ENCODE data around the gene CEP112.
A peak's percentile ranks its signal among the peaks of the same experiment; 100 is the strongest.

Gene CEP112

DNA sequence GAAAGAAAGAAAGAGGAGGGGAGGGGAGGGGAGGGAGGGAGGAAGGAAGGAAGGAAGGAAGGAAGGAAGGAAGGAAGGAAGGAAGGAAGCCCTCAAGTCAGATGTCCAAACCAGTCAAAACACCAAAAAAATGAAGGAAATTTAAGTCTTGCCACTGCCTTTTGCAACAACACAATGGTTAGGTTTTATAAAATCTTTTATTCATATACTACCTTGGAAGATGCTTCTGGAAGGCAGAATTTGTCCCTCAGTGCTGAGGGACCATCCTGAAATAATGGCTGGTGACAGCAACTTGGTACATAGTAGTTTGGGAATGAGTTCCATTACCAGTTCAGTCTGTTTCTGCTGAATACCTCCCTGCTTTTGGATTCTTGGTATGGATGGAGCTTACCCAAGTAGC is 29.4 kb upstream of the CEP112 start:
- H3K27me3 Mint-ChIP-seq = no peaks in the 10 kb centered on the region
- no peaks in the 10 kb centered on the region for H3K4me1 Mint-ChIP-seq (ENCODE audit: low read depth)
- no peaks in the 10 kb centered on the region for H3K36me3 Mint-ChIP-seq (ENCODE audit: low read depth)
- no peak for DNase-seq
- no peak overlapping the region for H3K27ac Mint-ChIP-seq
- H3K9me3 Mint-ChIP-seq = no peaks in the 10 kb centered on the region
- no peak overlapping the region for H3K4me3 Mint-ChIP-seq

DNA sequence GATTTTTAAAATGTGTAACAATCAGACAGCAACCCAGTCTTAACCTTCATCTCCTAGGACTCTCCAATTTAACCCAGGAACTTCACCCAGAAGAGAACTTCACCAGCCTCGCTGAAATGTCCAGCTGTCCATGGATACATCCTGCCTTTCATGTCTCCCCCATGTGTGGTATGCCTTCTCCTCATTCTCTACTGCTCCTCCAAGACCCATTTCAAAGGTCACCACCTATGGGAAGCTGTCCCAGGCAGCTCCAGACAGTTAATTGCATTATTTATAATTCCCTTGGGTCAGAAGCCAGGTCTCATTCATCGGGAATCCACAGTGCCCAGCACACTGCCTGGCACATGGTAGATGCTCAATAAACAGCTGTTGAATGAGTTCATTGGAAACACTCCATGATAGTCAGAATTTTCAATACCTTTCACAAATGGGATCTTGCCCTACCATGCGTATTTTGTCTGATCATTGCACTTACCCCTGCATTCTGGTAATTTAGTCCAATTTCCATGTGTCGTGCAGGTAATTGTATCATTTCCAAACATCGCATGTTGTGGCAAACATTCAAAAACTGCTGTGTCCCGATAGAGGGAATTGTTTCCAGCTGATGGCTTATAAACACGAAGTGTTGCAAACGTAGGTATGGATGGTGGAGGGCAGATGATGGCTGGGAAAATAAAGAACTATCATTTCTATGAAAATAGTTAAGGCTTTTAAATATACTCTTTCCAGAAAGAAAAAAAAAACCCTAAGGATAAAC is 28.3 kb upstream of the CEP112 start:
- Mint-ChIP-seq H3K4me1 (ENCODE audit: low read depth) (no peaks in the 10 kb centered on the region), H3K27me3 (no peaks in the 10 kb centered on the region), H3K27ac (no peak overlapping the region), H3K9me3 (no peaks in the 10 kb centered on the region), H3K4me3 (no peak overlapping the region), H3K36me3 (ENCODE audit: low read depth) (no peaks in the 10 kb centered on the region)
- no peak for DNase-seq

DNA sequence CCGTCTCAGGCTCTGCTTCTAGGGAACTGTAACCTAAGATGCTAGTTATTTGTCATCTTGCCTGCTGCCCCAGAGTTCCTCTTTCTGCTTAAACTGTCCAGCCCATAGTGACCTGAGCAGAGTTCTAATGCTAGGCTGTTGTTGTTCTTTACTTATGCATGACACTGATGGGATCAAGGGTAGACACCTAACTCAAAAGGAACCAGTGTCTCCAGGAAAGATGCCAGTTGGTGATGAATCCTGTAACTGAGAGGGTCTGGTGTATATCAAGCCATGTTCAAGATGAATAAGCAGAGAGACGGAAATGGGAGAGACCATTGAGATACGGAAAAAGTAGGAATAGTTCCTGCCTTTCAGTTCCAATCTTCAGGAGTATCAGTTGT is 23.6 kb upstream of the CEP112 start:
- no peak for DNase-seq
- Mint-ChIP-seq H3K27me3 (no peaks in the 10 kb centered on the region), H3K4me3 (no peak overlapping the region), H3K36me3 (ENCODE audit: low read depth) (no peaks in the 10 kb centered on the region), H3K27ac (no peak overlapping the region), H3K4me1 (ENCODE audit: low read depth) (no peaks in the 10 kb centered on the region), H3K9me3 (no peaks in the 10 kb centered on the region)

DNA sequence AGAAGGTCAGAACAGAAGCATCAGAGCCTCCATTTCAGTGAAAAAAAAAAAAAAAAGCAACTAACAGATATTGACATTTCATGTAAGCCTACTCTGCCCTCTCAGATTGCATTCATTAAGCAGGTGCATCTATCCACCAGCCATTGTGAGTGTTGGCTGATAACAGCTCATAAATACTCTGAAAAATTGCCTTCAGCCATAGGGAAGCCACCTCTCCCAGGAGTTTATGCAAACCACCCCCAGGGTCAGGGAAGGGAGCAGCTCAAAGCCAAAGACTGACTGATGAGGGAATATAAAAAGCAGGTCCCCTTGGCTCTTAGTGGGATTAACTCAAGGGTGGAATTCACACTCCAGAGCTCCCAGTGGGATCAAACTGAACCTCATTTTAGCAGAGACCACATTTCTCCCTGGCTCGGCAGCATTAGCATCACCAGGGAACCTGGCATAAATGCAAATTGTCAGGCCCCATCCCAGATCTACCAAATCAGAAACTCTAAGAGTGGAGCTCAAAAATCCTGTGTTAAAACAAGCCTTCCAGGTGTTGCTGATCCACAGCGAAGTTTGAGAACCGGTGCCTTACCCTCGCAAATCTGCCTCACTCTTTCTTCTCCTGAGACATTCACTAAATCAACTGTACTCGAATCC is 23.1 kb upstream of the CEP112 start:
- no peak for DNase-seq
- no peaks in the 10 kb centered on the region for H3K27me3 Mint-ChIP-seq
- H3K4me3 Mint-ChIP-seq = no peak overlapping the region
- no peaks in the 10 kb centered on the region for H3K36me3 Mint-ChIP-seq (ENCODE audit: low read depth)
- no peaks in the 10 kb centered on the region for H3K9me3 Mint-ChIP-seq
- H3K4me1 Mint-ChIP-seq (ENCODE audit: low read depth) = no peaks in the 10 kb centered on the region
- H3K27ac Mint-ChIP-seq = no peak overlapping the region

DNA sequence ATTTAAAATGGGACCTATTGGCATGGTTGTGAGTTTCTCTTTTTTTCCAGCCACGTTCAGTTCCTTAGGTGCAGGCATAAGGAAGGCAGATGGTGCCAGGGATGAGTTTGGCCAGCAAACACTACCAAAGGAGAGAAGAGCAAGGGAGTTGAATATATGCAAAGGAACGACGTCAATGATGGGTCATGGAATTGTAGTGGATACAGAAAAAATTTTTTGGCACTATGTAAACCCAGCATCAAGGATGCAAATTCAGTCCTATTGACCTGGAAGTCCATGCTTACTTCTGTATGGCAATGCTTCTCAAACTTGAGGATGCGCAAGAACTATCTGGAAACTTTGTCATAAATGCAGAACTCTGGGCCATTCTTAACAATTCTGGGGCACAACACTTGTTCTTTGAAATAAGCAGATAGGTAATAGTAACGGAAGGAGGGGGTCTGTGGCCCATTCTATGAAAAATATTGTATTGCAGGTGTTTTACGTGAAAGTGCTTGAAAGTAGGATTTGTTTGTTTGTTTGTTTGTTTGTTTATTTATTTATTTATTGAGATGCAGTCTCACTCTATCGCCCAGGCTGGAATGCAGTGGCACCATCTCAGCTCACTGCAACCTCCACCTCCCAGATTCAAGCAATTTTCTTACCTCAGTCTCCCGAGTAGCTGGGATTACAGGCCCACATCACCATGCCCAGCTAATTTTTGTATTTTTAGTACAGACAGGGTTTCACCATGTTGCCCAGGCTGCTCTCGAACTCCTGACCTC is 19.3 kb upstream of the CEP112 start:
- no peak for DNase-seq
- Mint-ChIP-seq H3K36me3 (ENCODE audit: low read depth) (no peaks in the 10 kb centered on the region), H3K4me3 (no peak overlapping the region), H3K4me1 (ENCODE audit: low read depth) (no peaks in the 10 kb centered on the region), H3K9me3 (no peaks in the 10 kb centered on the region), H3K27ac (no peak overlapping the region), H3K27me3 (no peaks in the 10 kb centered on the region)

DNA sequence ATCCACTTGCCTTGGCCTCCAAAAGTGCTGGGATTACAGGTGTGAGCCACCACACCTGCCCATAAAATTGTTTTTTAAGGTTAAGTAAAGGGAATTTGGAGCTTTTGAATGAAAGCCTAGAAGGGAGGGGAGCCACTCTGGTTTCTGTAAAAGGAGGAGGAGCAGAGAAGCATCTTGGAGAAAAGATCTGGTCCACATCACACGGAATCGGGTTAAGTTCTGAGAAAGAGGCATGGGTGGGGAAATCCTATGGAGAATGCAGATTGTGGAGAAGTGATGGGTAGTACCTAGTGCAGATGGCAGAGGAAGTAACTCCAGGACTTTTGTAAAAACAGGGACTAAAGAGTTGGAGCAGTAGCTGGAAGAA is 18.3 kb upstream of the CEP112 start:
- no peak overlapping the region for H3K4me3 Mint-ChIP-seq
- H3K27me3 Mint-ChIP-seq = no peaks in the 10 kb centered on the region
- H3K36me3 Mint-ChIP-seq (ENCODE audit: low read depth) = no peaks in the 10 kb centered on the region
- no peak for DNase-seq
- H3K4me1 Mint-ChIP-seq (ENCODE audit: low read depth) = no peaks in the 10 kb centered on the region
- H3K9me3 Mint-ChIP-seq = no peaks in the 10 kb centered on the region
- no peak overlapping the region for H3K27ac Mint-ChIP-seq

DNA sequence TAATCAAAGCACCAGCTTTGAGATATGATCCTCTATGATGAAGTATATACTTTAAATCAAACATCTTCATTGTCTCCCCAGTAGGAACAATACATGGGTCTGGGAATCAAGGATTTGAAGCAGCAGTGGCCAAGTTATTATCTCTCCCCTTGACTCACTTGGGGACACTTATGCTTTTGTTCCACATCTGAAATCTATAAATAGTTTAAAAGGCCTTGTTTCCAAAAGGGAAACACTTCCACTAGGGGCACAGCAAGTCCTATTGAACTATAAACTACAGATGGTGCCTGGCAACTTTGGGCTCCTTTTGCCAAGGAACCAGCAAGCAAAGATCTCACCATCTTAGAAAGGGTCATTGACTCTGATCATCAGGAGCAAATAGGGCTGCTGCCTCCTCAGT is 16.0 kb upstream of the CEP112 start:
- Mint-ChIP-seq H3K27me3 (no peaks in the 10 kb centered on the region), H3K4me3 (no peak overlapping the region), H3K27ac (no peak overlapping the region), H3K4me1 (ENCODE audit: low read depth) (no peaks in the 10 kb centered on the region), H3K36me3 (ENCODE audit: low read depth) (no peaks in the 10 kb centered on the region), H3K9me3 (no peaks in the 10 kb centered on the region)
- no peak for DNase-seq

DNA sequence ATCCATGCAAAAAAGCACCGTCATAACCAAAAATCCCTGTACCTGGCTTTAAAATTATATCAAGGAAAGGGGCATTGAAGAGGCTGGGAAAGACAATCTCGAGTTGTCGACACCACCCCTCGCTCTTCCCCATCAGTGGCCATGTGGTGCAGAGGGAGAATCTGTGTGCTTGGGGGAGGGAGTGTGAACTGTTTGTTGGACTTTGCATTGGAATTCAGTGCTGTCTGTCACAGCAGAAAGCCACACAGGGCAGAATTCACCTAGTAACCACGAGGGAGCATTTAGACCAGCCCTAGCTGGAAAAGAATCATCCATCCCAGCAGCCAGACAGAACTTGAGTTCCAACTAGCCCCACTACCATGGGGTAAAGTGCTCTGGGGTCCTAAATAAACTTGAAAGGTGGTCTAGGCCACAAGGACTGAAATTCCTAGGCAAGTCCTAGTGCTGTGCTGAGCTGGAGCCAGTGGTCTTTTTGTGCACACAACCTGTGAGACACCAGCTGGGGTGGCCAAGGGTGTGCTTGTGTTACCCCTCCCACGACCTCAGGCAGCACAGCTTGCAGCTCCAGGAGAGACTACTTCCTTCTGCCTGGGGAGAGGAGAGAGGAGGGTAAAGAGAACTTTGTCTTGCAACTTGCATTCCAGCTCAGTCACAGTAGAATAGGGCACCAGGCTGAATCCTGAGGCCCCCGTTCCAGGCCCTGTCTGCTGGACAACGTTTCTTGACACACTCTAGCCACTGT is 11.5 kb upstream of the CEP112 start:
- H3K36me3 Mint-ChIP-seq (ENCODE audit: low read depth) = no peaks in the 10 kb centered on the region
- H3K27me3 Mint-ChIP-seq = no peaks in the 10 kb centered on the region
- DNase-seq = no peak
- H3K27ac Mint-ChIP-seq = no peak overlapping the region
- H3K4me3 Mint-ChIP-seq = no peak overlapping the region
- peaks cover 16% of the 10 kb centered on the region for H3K4me1 Mint-ChIP-seq (ENCODE audit: low read depth)
- H3K9me3 Mint-ChIP-seq = no peaks in the 10 kb centered on the region

DNA sequence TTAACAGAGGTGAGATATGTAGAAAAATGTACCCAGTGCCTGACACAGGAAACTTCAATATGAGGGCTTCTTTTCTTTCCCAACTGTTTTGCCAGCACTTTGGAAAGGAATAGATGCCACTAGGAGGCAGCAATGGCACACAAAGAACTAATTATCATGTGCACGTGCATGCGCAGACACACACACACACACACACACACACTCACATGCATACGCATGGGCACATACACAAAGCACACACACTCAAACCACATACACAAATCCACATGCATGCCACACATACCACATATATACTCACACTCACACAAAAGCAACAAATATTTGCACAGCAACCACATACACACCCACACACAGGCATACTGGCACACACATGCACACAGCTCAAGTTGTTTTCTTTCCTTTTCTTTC is 8.8 kb upstream of the CEP112 start:
- Mint-ChIP-seq H3K27me3 (no peaks in the 10 kb centered on the region), H3K4me1 (ENCODE audit: low read depth) (peaks cover 16% of the 10 kb centered on the region), H3K36me3 (ENCODE audit: low read depth) (no peaks in the 10 kb centered on the region), H3K27ac (no peak overlapping the region), H3K9me3 (no peaks in the 10 kb centered on the region), H3K4me3 (no peak overlapping the region)
- peak; percentile 37 for DNase-seq

DNA sequence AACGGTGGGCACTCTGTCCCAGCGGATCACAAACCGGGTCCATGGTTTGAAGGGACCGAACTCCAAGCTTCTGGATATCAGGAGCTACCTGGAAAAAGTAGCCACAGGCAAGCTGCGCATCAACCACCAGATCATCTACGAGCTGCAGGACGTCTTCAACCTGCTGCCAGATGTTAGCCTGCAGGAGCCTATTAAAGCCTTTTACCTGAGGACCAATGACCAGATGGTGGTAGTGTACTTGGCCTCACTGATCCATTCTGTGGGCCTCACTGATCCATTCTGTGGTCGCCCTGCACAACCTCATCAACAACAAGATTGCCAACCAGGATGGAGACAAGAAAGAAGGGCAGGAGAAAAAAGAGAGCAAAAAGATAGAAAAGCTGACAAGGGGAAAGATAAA is 6.3 kb upstream of the CEP112 start:
- no peak for DNase-seq
- no peak overlapping the region for H3K4me3 Mint-ChIP-seq
- H3K36me3 Mint-ChIP-seq (ENCODE audit: low read depth) = no peaks in the 10 kb centered on the region
- peaks cover 16% of the 10 kb centered on the region for H3K4me1 Mint-ChIP-seq (ENCODE audit: low read depth)
- H3K27me3 Mint-ChIP-seq = no peaks in the 10 kb centered on the region
- H3K9me3 Mint-ChIP-seq = no peaks in the 10 kb centered on the region
- no peak overlapping the region for H3K27ac Mint-ChIP-seq

DNA sequence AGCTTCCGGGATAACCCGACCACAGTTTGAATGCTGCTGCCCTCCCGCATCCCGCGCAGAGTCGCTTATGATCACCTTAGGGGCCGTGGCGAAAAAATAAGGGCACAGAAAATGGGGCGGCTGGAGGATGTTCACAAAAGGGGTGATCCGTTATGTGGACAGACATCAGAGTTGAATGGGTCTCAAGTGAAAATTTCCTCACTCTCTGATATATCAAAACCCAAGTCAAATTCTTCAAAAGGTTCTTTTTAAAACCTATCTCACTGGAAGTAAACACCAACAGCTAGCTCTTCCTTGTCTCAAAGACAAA is 400 bp upstream of the CEP112 start:
- H3K36me3 Mint-ChIP-seq (ENCODE audit: low read depth) = no peaks in the 10 kb centered on the region
- no peaks in the 10 kb centered on the region for H3K9me3 Mint-ChIP-seq
- no peaks in the 10 kb centered on the region for H3K27me3 Mint-ChIP-seq
- DNase-seq = no peak
- peak overlapping the region; percentile 83 for H3K27ac Mint-ChIP-seq
- peaks cover 17% of the 10 kb centered on the region for H3K4me1 Mint-ChIP-seq (ENCODE audit: low read depth)
- peak overlapping the region; percentile 85 for H3K4me3 Mint-ChIP-seq

DNA sequence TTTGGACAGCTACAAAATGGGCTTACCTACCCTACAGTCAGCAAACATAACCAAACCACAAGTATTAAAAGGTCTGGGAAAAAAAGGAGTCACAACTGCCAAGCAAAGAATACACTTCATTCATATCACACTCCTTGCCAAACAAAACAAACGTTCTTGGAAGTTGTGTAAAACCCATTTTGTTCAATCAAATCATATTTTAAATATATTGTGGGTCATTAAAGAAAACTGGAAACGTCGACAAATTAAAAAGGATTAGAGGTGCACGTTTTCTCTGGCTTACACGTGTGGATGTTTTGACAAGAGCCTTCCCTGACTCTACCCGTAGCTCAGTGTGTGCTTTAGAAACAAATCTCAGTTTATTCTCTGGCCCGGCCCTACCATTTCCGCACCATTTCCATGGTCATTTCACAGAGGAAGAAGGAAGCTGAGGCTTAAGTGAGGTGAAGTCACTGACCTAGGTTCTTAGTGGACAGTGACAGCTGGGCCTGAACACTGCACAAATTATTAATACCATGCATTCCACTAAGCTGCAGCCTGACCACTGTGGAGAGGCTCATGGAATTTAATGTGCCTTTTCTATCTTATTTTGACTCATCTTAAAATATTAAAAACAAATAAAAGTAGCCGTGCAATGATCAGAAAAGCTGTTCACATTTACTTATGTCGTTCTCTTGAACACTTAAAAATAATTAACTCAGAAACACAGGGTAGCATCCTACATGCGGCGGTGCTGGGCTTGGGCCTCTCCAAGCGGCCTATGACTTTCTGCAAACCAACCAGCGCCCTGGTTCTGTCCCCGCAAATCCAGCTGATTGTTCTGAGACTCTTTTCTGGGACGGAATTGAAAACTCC is 968 bp downstream of the CEP112 start:
- Mint-ChIP-seq H3K4me1 (ENCODE audit: low read depth) (peaks cover 17% of the 10 kb centered on the region), H3K4me3 (peak overlapping the region; percentile 85), H3K27ac (peak overlapping the region; percentile 88), H3K36me3 (ENCODE audit: low read depth) (no peaks in the 10 kb centered on the region), H3K9me3 (no peaks in the 10 kb centered on the region), H3K27me3 (no peaks in the 10 kb centered on the region)
- DNase-seq = no peak

DNA sequence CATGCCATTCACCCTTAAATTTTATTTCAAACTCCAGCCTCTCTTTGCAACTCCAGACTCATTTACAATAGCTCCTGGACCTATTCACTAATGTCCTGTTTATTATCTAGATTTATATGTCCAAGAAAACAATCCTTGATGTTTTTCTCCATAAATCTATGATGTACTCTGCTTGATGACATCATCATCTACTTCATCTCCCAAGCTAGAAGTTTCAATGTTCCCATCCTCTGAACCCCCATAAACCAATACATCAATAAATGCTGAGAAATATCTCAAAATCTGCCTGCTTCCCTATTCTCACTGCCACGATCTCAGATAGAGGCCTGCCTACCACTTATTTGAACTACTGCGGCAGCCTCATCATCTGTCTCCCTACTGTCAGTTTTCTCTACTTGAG is 4.2 kb downstream of the CEP112 start:
- H3K27ac Mint-ChIP-seq = no peak overlapping the region
- no peaks in the 10 kb centered on the region for H3K9me3 Mint-ChIP-seq
- H3K36me3 Mint-ChIP-seq (ENCODE audit: low read depth) = no peaks in the 10 kb centered on the region
- H3K27me3 Mint-ChIP-seq = no peaks in the 10 kb centered on the region
- H3K4me1 Mint-ChIP-seq (ENCODE audit: low read depth) = peaks cover 17% of the 10 kb centered on the region
- no peak for DNase-seq
- no peak overlapping the region for H3K4me3 Mint-ChIP-seq

DNA sequence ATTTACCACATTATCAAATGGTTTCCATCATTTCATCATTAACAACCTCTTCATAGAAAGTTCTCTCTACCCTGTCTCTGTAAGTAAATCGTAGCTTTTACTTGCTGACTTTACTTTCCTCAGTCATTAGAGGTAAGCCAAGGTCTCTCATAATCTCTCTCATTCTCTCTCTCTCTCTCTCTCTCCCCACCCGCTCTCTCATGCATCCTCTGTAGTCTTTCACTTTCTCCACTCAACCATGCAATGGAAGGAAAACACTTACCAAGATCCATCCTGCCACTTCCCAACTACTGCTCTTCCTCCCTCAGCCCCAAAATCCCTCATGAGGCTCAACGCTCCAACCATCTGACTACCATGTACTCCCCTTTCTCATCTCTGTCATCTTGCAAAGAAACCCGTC is 6.1 kb downstream of the CEP112 start:
- Mint-ChIP-seq H3K4me1 (ENCODE audit: low read depth) (peaks cover 3% of the 10 kb centered on the region), H3K36me3 (ENCODE audit: low read depth) (peaks cover 2% of the 10 kb centered on the region), H3K27ac (no peak overlapping the region), H3K4me3 (no peak overlapping the region), H3K9me3 (no peaks in the 10 kb centered on the region), H3K27me3 (no peaks in the 10 kb centered on the region)
- DNase-seq = no peak

All from activated T-cell treated with anti-CD3 and anti-CD28 coated beads, Interleukin-2, amount 50 U/mL, for 24 hours (primary cell).